DMS53 treated with DMSO at 0.1 percent for 48 hours (cell line): ENCODE data around the gene LHX4.

Source experiments
- DNase-seq: peaks from one replicate; lab custom pipeline; 2025; ENCODE audit not compliant: unreplicated experiment; lab: John Stamatoyannopoulos, UW

LHX4 gene

GRCh38 chr1:180241716-180242544 is 11.9 kb downstream of the LHX4 start:
- no peak for DNase-seq

GRCh38 chr1:180243517-180244221 is 13.6 kb downstream of the LHX4 start:
- no peak for DNase-seq

- DNase-seq, result no peak
Measured at GRCh38 chr1:180244840-180245239, 14.8 kb downstream of the LHX4 start.

GRCh38 chr1:180246579-180246978 is 16.5 kb downstream of the LHX4 start:
- DNase-seq, result no peak

- no peak for DNase-seq
Measured at GRCh38 chr1:180247061-180247460, 17.0 kb downstream of the LHX4 start.

- no peak for DNase-seq
Measured at GRCh38 chr1:180247580-180247979, 17.5 kb downstream of the LHX4 start.

- DNase-seq, result no peak
Measured at GRCh38 chr1:180248176-180248575, 18.1 kb downstream of the LHX4 start.

- peak; percentile 59 for DNase-seq
Measured at GRCh38 chr1:180248731-180249681, 18.9 kb downstream of the LHX4 start.

GRCh38 chr1:180249725-180250498 is 19.8 kb downstream of the LHX4 start:
- DNase-seq, result no peak

GRCh38 chr1:180250499-180250770 is 20.4 kb downstream of the LHX4 start:
- no peak for DNase-seq

GRCh38 chr1:180250883-180251509 is 20.9 kb downstream of the LHX4 start:
- DNase-seq, result no peak

- DNase-seq, result no peak
Measured at GRCh38 chr1:180251526-180252305, 21.7 kb downstream of the LHX4 start.

- peak; percentile 50 for DNase-seq
Measured at GRCh38 chr1:180252638-180253536, 22.8 kb downstream of the LHX4 start.

- no peak for DNase-seq
Measured at GRCh38 chr1:180253585-180254495, 23.8 kb downstream of the LHX4 start.

GRCh38 chr1:180254496-180254819 is 24.4 kb downstream of the LHX4 start:
- DNase-seq, result no peak

- DNase-seq, result no peak
Measured at GRCh38 chr1:180254854-180255253, 24.8 kb downstream of the LHX4 start.

- DNase-seq, result no peak
Measured at GRCh38 chr1:180255536-180256340, 25.7 kb downstream of the LHX4 start.
